Upper lobe of right lung (tissue), 1 donor: Measurements from ENCODE around the gene GRIN2D. TPM values are rescaled to one million over a fixed set of nuclear protein-coding genes. Genes with fewer than 3 reads are reported as not detected.

Experiments
- ATAC-seq: fragments of 200-7000 bp; cut with Tn5 transposase; one replicate; pipeline ENCODE4 v1.9.1; 2020; ENCODE audit warnings: mild to moderate bottlenecking, moderate library complexity
- DNase-seq: peaks from one replicate; pipeline ENCODE4 v3.0.0-alpha.2; 2020
- H3K27ac ChIP-seq: fragments of 200-600 bp; one replicate; pipeline ENCODE4 v1.8.0; 2022
- H3K27me3 ChIP-seq: fragments of 200-600 bp; one replicate; pipeline ENCODE4 v1.8.0; 2022; ENCODE audit warnings: mild to moderate bottlenecking
- H3K36me3 ChIP-seq: fragments of 200-600 bp; one replicate; pipeline ENCODE4 v1.8.0; 2022
- H3K4me1 ChIP-seq: fragments of 200-600 bp; one replicate; pipeline ENCODE4 v1.8.0; 2022
- H3K4me3 ChIP-seq: fragments of 200-600 bp; one replicate; pipeline ENCODE4 v1.8.0; 2022; ENCODE audit warnings: mild to moderate bottlenecking
- H3K9me3 ChIP-seq: fragments of 200-600 bp; one replicate; pipeline ENCODE4 v1.8.0; 2022
- CTCF ChIP-seq: fragments of 200-600 bp; IDR thresholded peaks from one replicate; pipeline ENCODE4 v1.8.0; 2022; ENCODE audit warnings: antibody characterized with exemption
- intact Hi-C: fragments of 100-400 bp; cut with DNase I; formaldehyde crosslinking; loops from one replicate; pipeline ENCODE4 v1.11.0; 2022
- long read RNA-seq: library from polyadenylated mRNA; unstranded; transcript quantifications from one replicate; pipeline ENCODE4 v2.0.0, GENCODE V29; 2021
- total RNA-seq: library from RNA; stranded (reverse); fragmentation: NEBNext Ultra II Directional; extraction: Animal tissue kit (Norgen Biotek cat#: 25700); gene quantifications from one replicate; pipeline ENCODE4 v1.2.1, GENCODE V29; 2021
- donor health status: DM: no; HTN: yes; CAD: no; lungs with severe emphysema.

The GRIN2D gene
- total RNA-seq = 0.61 TPM
- long read RNA-seq, partial matches to known transcripts = 0 of 3 reads
- long read RNA-seq, other reads (novel, unspliced or antisense) = 3 of 3 reads

GRCh38 chr19:48393559-48394330 lies at the start of gene GRIN2D:
TSS of gene GRIN2D (plus strand) at chr19:48393668. CDS start at chr19:48398393, 4,725 bp downstream.
- no peak within 1 kb of the TSS for H3K4me3 ChIP-seq
- no peak for TF ChIP-seq CTCF
- no peaks in the 10 kb centered on the region for H3K4me1 ChIP-seq
- intact Hi-C loops = no loop called here
- H3K27me3 ChIP-seq = peaks cover 53% of the 10 kb centered on the region
- DNase-seq (no peak), ATAC-seq (no peak)
- H3K36me3 ChIP-seq = peaks cover 7% of the 10 kb centered on the region
- no peaks in the 10 kb centered on the region for H3K9me3 ChIP-seq
- no peak within 1 kb of the TSS for H3K27ac ChIP-seq

- Histone ChIP-seq H3K4me1 (no peaks in the 10 kb centered on the region), H3K4me3 (no peak overlapping the region), H3K36me3 (no peaks in the 10 kb centered on the region), H3K9me3 (no peaks in the 10 kb centered on the region), H3K27ac (no peak overlapping the region), H3K27me3 (no peaks in the 10 kb centered on the region)
- intact Hi-C loops = no loop called here
- TF ChIP-seq CTCF = no peak
- DNase-seq (no peak), ATAC-seq (no peak)
Measured at GRCh38 chr19:48344892-48345291, 48.6 kb upstream of the GRIN2D start.

- Histone ChIP-seq H3K27me3 (no peaks in the 10 kb centered on the region), H3K4me3 (no peak overlapping the region), H3K4me1 (no peaks in the 10 kb centered on the region), H3K27ac (no peak overlapping the region), H3K36me3 (no peaks in the 10 kb centered on the region), H3K9me3 (no peaks in the 10 kb centered on the region)
- TF ChIP-seq CTCF = no peak
- no peak for ATAC-seq
- no peak for DNase-seq
- intact Hi-C loops = no loop called here
Measured at GRCh38 chr19:48346191-48346590, 47.3 kb upstream of the GRIN2D start.

GRCh38 chr19:48348045-48348444 lies 45.4 kb upstream of the GRIN2D start:
- ATAC-seq (no peak), DNase-seq (no peak)
- Histone ChIP-seq H3K27me3 (no peaks in the 10 kb centered on the region), H3K27ac (no peak overlapping the region), H3K9me3 (no peaks in the 10 kb centered on the region), H3K4me3 (no peak overlapping the region), H3K4me1 (no peaks in the 10 kb centered on the region), H3K36me3 (no peaks in the 10 kb centered on the region)
- no peak for TF ChIP-seq CTCF
- intact Hi-C loops = no loop called here

GRCh38 chr19:48348737-48349136 lies 44.7 kb upstream of the GRIN2D start:
- no peak for DNase-seq
- no peaks in the 10 kb centered on the region for H3K36me3 ChIP-seq
- no peak for TF ChIP-seq CTCF
- H3K9me3 ChIP-seq = no peaks in the 10 kb centered on the region
- no peak for ATAC-seq
- H3K4me3 ChIP-seq = no peak overlapping the region
- intact Hi-C loops = no loop called here
- H3K27ac ChIP-seq = no peak overlapping the region
- H3K4me1 ChIP-seq = no peaks in the 10 kb centered on the region
- no peaks in the 10 kb centered on the region for H3K27me3 ChIP-seq
